OCI-LY7 (cell line): ENCODE results near the gene MRTFB. TPM values are rescaled to one million over a fixed set of nuclear protein-coding genes. Genes with fewer than 3 reads are reported as not detected.

Experiments
- BruUV-seq: library from RNA; stranded (reverse); fragments of 400-500 nt; replicated peaks from 2 replicates; lab custom pipeline; 2021; lab: Mats Ljungman, UMichigan
- CTCF ChIA-PET: fragments of 300-600 bp; sonication (Branson Sonifier 250); formaldehyde crosslinking; loops from one replicate; lab custom pipeline; 2022; ENCODE audit warnings: antibody characterized with exemption; ENCODE audit not compliant: unreplicated experiment; lab: Charles Lee
- POLR2A ChIA-PET: fragments of 300-600 bp; sonication (Branson Sonifier 250); formaldehyde crosslinking; loops from one replicate; lab custom pipeline; 2022; ENCODE audit warnings: antibody characterized with exemption; lab: Charles Lee
- DNase-seq: peaks from one replicate; pipeline ENCODE4 v3.0.0-alpha.2; 2015; ENCODE audit warnings: low spot score
- H2AFZ ChIP-seq: fragments of 200-600 bp; sonication (generic), shearing (Covaris generic); 2 replicates; pipeline ENCODE4 v1.6.1; 2014; ENCODE audit warnings: mild to moderate bottlenecking, antibody characterized with exemption, low read length, moderate library complexity
- H3K27ac ChIP-seq: fragments of 200-600 bp; sonication (generic); 2 replicates; pipeline ENCODE4 v1.5.1; 2014; ENCODE audit warnings: mixed run types, low read depth, mild to moderate bottlenecking, moderate library complexity, low read length, inconsistent platforms; ENCODE audit not compliant: poor library complexity, severe bottlenecking
- H3K36me3 ChIP-seq: fragments of 200-600 bp; sonication (generic); 2 replicates; pipeline ENCODE4 v1.6.1; 2014; ENCODE audit warnings: mild to moderate bottlenecking, antibody characterized with exemption, low read length, moderate library complexity, mixed read lengths; ENCODE audit not compliant: insufficient read depth
- H3K4me1 ChIP-seq: fragments of 200-600 bp; sonication (generic); 2 replicates; pipeline ENCODE4 v1.5.1; 2014; ENCODE audit warnings: mild to moderate bottlenecking, low read length; ENCODE audit not compliant: insufficient read depth, poor library complexity, severe bottlenecking
- H3K4me2 ChIP-seq: fragments of 200-600 bp; sonication (generic); 2 replicates; pipeline ENCODE4 v1.6.1; 2014; ENCODE audit warnings: mild to moderate bottlenecking, low read length
- H3K4me3 ChIP-seq: fragments of 200-600 bp; sonication (generic); 2 replicates; pipeline ENCODE4 v1.5.1; 2014; ENCODE audit warnings: mild to moderate bottlenecking, low read depth, low read length; ENCODE audit not compliant: poor library complexity, severe bottlenecking
- H3K79me2 ChIP-seq: fragments of 200-600 bp; sonication (generic); 2 replicates; pipeline ENCODE4 v1.6.1; 2016; ENCODE audit warnings: low read depth, mild to moderate bottlenecking, low read length, moderate library complexity, mixed read lengths; ENCODE audit not compliant: insufficient read depth
- H3K9me2 ChIP-seq: fragments of 200-600 bp; sonication (generic); 2 replicates; pipeline ENCODE4 v1.6.1; 2016; ENCODE audit warnings: mild to moderate bottlenecking, low read length, mixed read lengths; ENCODE audit not compliant: insufficient read depth
- H3K9me3 ChIP-seq: fragments of 200-600 bp; sonication (generic); 2 replicates; pipeline ENCODE4 v1.6.1; 2014; ENCODE audit warnings: mild to moderate bottlenecking, mixed run types, low read length, mixed read lengths
- H4K20me1 ChIP-seq: fragments of 200-600 bp; sonication (generic); 2 replicates; pipeline ENCODE4 v1.6.1; 2014; ENCODE audit warnings: mild to moderate bottlenecking, antibody characterized with exemption, low read length, moderate library complexity, mixed read lengths; ENCODE audit not compliant: insufficient read depth
- CTCF ChIP-seq: fragments of 200-600 bp; sonication (generic); conservative IDR thresholded peaks from 2 replicates; pipeline ENCODE4 v1.5.1; 2014; ENCODE audit warnings: mild to moderate bottlenecking, antibody characterized with exemption, low read length, moderate library complexity, mixed read lengths
- EZH2phosphoT487 ChIP-seq: fragments of 200-600 bp; sonication (generic); IDR thresholded peaks from 2 replicates; pipeline ENCODE4 v1.6.1; 2018; ENCODE audit warnings: low read depth, borderline replicate concordance, mild to moderate bottlenecking, mixed run types, antibody characterized with exemption, low read length, moderate library complexity, mixed read lengths
- intact Hi-C: fragments of 100-400 bp; cut with micrococcal nuclease; formaldehyde crosslinking; loops from one replicate; pipeline ENCODE4 v1.10.0; 2022; ENCODE audit not compliant: unreplicated experiment
- total RNA-seq, 2 experiments: library from RNA; depleted of rRNA in 1 of 2; stranded (reverse); fragments of >200 nt in 1 of 2; shearing (Covaris generic) in 1 of 2; gene quantifications; 2 replicates each; pipeline ENCODE4 v1.2.3, GENCODE V29; 2014 to 2022

Gene MRTFB
- total RNA-seq, 2 experiments from 2014 or later = 8.5 to 21.4 TPM

- TF ChIP-seq CTCF (peak; percentile 88), EZH2phosphoT487 (no peak)
- intact Hi-C loops = loop anchor here (2.0 to 5.0 kb wide), 2 partner anchors 39 to 368 kb away; partner anchors contain the start of gene ERCC4
- no peak overlapping the region for H3K4me3 ChIP-seq
- CTCF ChIA-PET = interaction anchor here (0.7 kb wide), 1 partner anchor 40 kb away, joined by 3 read pairs; no protein-coding TSS in a partner anchor
- peaks cover 15% of the 10 kb centered on the region; the same call in 1 of the 2 replicates for H3K9me3 ChIP-seq
- no peaks in the 10 kb centered on the region for H3K9me2 ChIP-seq
- peaks cover 24% of the 10 kb centered on the region for H3K4me1 ChIP-seq
- no peak overlapping the region for H3K4me2 ChIP-seq
- no peak overlapping the region for H3K27ac ChIP-seq
- no peaks in the 10 kb centered on the region for H4K20me1 ChIP-seq
- peak; percentile 78 for DNase-seq
- POLR2A ChIA-PET = interaction anchor here (0.6 kb wide), 1 partner anchor 30 kb away, joined by 3 read pairs; no protein-coding TSS in a partner anchor
- no peaks in the 10 kb centered on the region for H3K79me2 ChIP-seq
- BruUV-seq = no TSS peak
- H2AFZ ChIP-seq = no peak overlapping the region
- no peaks in the 10 kb centered on the region for H3K36me3 ChIP-seq
Measured at GRCh38 chr16:14289692-14290340, 218.7 kb downstream of the MRTFB start.

- ChIA-PET POLR2A (no interaction called here), CTCF (no interaction called here)
- Histone ChIP-seq H3K27ac (no peak overlapping the region), H2AFZ (no peak overlapping the region), H3K4me3 (no peak overlapping the region), H3K9me2 (no peaks in the 10 kb centered on the region), H3K79me2 (no peaks in the 10 kb centered on the region), H3K4me1 (peaks cover 20% of the 10 kb centered on the region), H3K4me2 (no peak overlapping the region), H4K20me1 (no peaks in the 10 kb centered on the region), H3K36me3 (no peaks in the 10 kb centered on the region), H3K9me3 (peaks cover 15% of the 10 kb centered on the region; the same call in 1 of the 2 replicates)
- intact Hi-C loops = no loop called here
- DNase-seq = no peak
- TF ChIP-seq CTCF (no peak), EZH2phosphoT487 (no peak)
- BruUV-seq = no TSS peak
Measured at GRCh38 chr16:14291286-14291685, 220.2 kb downstream of the MRTFB start.
